MM.1S (cell line): ENCODE data around the gene FOXL2NB.

ENCODE experiments used
- DNase-seq: peaks from one replicate; pipeline ENCODE4 v3.0.0-alpha.2; 2015
- H2AFZ ChIP-seq: fragments of 300-600 bp; sonication (generic); 2 replicates; pipeline ENCODE4 v1.6.0; 2016; ENCODE audit warnings: antibody characterized with exemption, low read length
- H3F3A ChIP-seq: fragments of 300-600 bp; sonication (generic); 2 replicates; pipeline ENCODE4 v1.6.1; 2016; ENCODE audit warnings: mild to moderate bottlenecking, antibody characterized with exemption, low read length, moderate library complexity, mixed read lengths; ENCODE audit not compliant: insufficient read depth
- H3K27ac ChIP-seq: fragments of 300-600 bp; sonication (generic); 2 replicates; pipeline ENCODE4 v1.5.1; 2016; ENCODE audit warnings: mild to moderate bottlenecking, low read length
- H3K27me3 ChIP-seq: fragments of 300-600 bp; sonication (generic); replicated peaks from 2 replicates; pipeline ENCODE4 v1.6.0; 2016; ENCODE audit warnings: low read length; ENCODE audit not compliant: insufficient read depth
- H3K36me3 ChIP-seq: fragments of 300-600 bp; sonication (generic); replicated peaks from 2 replicates; pipeline ENCODE4 v1.6.1; 2016; ENCODE audit warnings: mild to moderate bottlenecking, low read length, mixed read lengths; ENCODE audit not compliant: insufficient read depth
- H3K4me1 ChIP-seq: fragments of 300-600 bp; sonication (generic); 2 replicates; pipeline ENCODE4 v1.6.1; 2016; ENCODE audit warnings: low read length, mixed read lengths
- H3K4me2 ChIP-seq: fragments of 300-600 bp; sonication (generic); 2 replicates; pipeline ENCODE4 v1.6.0; 2016; ENCODE audit warnings: low read depth, low read length
- H3K4me3 ChIP-seq: fragments of 300-600 bp; sonication (generic); 2 replicates; pipeline ENCODE4 v1.5.1; 2016; ENCODE audit warnings: low read length, mixed read lengths
- H3K79me2 ChIP-seq: fragments of 300-600 bp; sonication (generic); 2 replicates; pipeline ENCODE4 v1.6.1; 2016; ENCODE audit warnings: mixed run types, low read length, mixed read lengths
- H3K9ac ChIP-seq: fragments of 300-600 bp; sonication (generic); 2 replicates; pipeline ENCODE4 v1.6.1; 2016; ENCODE audit warnings: low read length, mixed read lengths
- H3K9me2 ChIP-seq: fragments of 300-600 bp; sonication (generic); replicated peaks from 2 replicates; pipeline ENCODE4 v1.6.1; 2016; ENCODE audit warnings: mild to moderate bottlenecking, low read length, mixed read lengths; ENCODE audit not compliant: insufficient read depth
- H3K9me3 ChIP-seq: fragments of 300-600 bp; sonication (generic); replicated peaks from 2 replicates; pipeline ENCODE4 v1.6.1; 2016; ENCODE audit warnings: mild to moderate bottlenecking, low read length, mixed read lengths; ENCODE audit not compliant: insufficient read depth
- H4K20me1 ChIP-seq: fragments of 300-600 bp; sonication (generic); 2 replicates; pipeline ENCODE4 v1.6.1; 2016; ENCODE audit warnings: mild to moderate bottlenecking, low read length, moderate library complexity, mixed read lengths; ENCODE audit not compliant: insufficient read depth
- CTCF ChIP-seq: fragments of 300-600 bp; sonication (generic); IDR thresholded peaks from 2 replicates; pipeline ENCODE4 v1.5.1; 2016; ENCODE audit warnings: antibody characterized with exemption, low read length, mixed read lengths
- EZH2 ChIP-seq: fragments of 300-600 bp; sonication (generic); optimal IDR thresholded peaks from 2 replicates; pipeline ENCODE3; 2017; ENCODE audit warnings: low read depth, mild to moderate bottlenecking, antibody characterized with exemption, low read length, mixed read lengths
- EZH2phosphoT487 ChIP-seq: fragments of 300-600 bp; sonication (generic); IDR thresholded peaks from 2 replicates; pipeline ENCODE4 v1.6.1; 2018; ENCODE audit warnings: antibody characterized with exemption, low read length

The FOXL2NB gene

GRCh38 chr3:138975351-138975750 is 28.3 kb downstream of the FOXL2NB start:
- H3K27me3 ChIP-seq: no peaks in the 10 kb centered on the region
- H3K4me1 ChIP-seq: no peaks in the 10 kb centered on the region
- H3K79me2 ChIP-seq: no peaks in the 10 kb centered on the region
- no peak overlapping the region for H3K27ac ChIP-seq
- no peaks in the 10 kb centered on the region for H4K20me1 ChIP-seq
- no peak overlapping the region for H3K4me2 ChIP-seq
- H2AFZ ChIP-seq: no peak overlapping the region
- no peaks in the 10 kb centered on the region for H3K9me2 ChIP-seq
- H3F3A ChIP-seq: no peaks in the 10 kb centered on the region
- DNase-seq: no peak
- no peaks in the 10 kb centered on the region for H3K36me3 ChIP-seq
- no peak for TF ChIP-seq CTCF
- TF ChIP-seq EZH2phosphoT487: no peak
- no peak for TF ChIP-seq EZH2
- H3K9ac ChIP-seq: no peak overlapping the region
- no peak overlapping the region for H3K4me3 ChIP-seq
- H3K9me3 ChIP-seq: no peaks in the 10 kb centered on the region

- H3K4me3 ChIP-seq: no peak overlapping the region
- H3K4me1 ChIP-seq: no peaks in the 10 kb centered on the region
- no peak overlapping the region for H2AFZ ChIP-seq
- H3K36me3 ChIP-seq: no peaks in the 10 kb centered on the region
- H3K79me2 ChIP-seq: no peaks in the 10 kb centered on the region
- no peaks in the 10 kb centered on the region for H4K20me1 ChIP-seq
- no peaks in the 10 kb centered on the region for H3K9me3 ChIP-seq
- no peak for TF ChIP-seq EZH2phosphoT487
- TF ChIP-seq CTCF: no peak
- TF ChIP-seq EZH2: no peak
- H3K9ac ChIP-seq: no peak overlapping the region
- H3F3A ChIP-seq: no peaks in the 10 kb centered on the region
- no peaks in the 10 kb centered on the region for H3K9me2 ChIP-seq
- no peak for DNase-seq
- H3K4me2 ChIP-seq: no peak overlapping the region
- H3K27ac ChIP-seq: no peak overlapping the region
- H3K27me3 ChIP-seq: no peaks in the 10 kb centered on the region
Measured at GRCh38 chr3:138976047-138976446, 29.0 kb downstream of the FOXL2NB start.

GRCh38 chr3:138984816-138985215 is 37.8 kb downstream of the FOXL2NB start:
- Histone ChIP-seq H3K9ac (no peak overlapping the region), H4K20me1 (no peaks in the 10 kb centered on the region), H3K4me2 (no peak overlapping the region)

More at GRCh38 chr3:138984816-138985215, 37.8 kb downstream of the FOXL2NB start:
- no peaks in the 10 kb centered on the region for H3K4me1 ChIP-seq
- no peaks in the 10 kb centered on the region for H3K79me2 ChIP-seq
- no peak for DNase-seq
- no peaks in the 10 kb centered on the region for H3K9me2 ChIP-seq
- H3K4me3 ChIP-seq: no peak overlapping the region
- H3K27ac ChIP-seq: no peak overlapping the region
- no peaks in the 10 kb centered on the region for H3K27me3 ChIP-seq
- no peak overlapping the region for H2AFZ ChIP-seq
- no peaks in the 10 kb centered on the region for H3K36me3 ChIP-seq
- no peak for TF ChIP-seq EZH2phosphoT487
- TF ChIP-seq CTCF: no peak
- no peak for TF ChIP-seq EZH2
- H3K9me3 ChIP-seq: no peaks in the 10 kb centered on the region
- H3F3A ChIP-seq: no peaks in the 10 kb centered on the region
